HG03139 (cell line): ENCODE results near the gene ANKS1B.
A peak's percentile ranks its signal among the peaks of the same experiment; 100 is the strongest.

Experiments used
- ATAC-seq: cut with Tn5 transposase; IDR thresholded peaks from one replicate; pipeline ENCODE4 v1.9.1; 2021; ENCODE audit not compliant: unreplicated experiment

Gene ANKS1B

GRCh38 chr12:99142651-99143050 is 842.1 kb downstream of the ANKS1B start:
- no peak for ATAC-seq

GRCh38 chr12:99140017-99140720 is 844.6 kb downstream of the ANKS1B start:
- ATAC-seq: no peak

- no peak for ATAC-seq
These were observed 846.3 kb downstream of the ANKS1B start for GRCh38 chr12:99138393-99138792.

GRCh38 chr12:99137124-99137855 is 847.4 kb downstream of the ANKS1B start:
- no peak for ATAC-seq

GRCh38 chr12:99136516-99136915 is 848.2 kb downstream of the ANKS1B start:
- ATAC-seq: no peak

GRCh38 chr12:99135376-99135775 is 849.4 kb downstream of the ANKS1B start:
- ATAC-seq: no peak

GRCh38 chr12:99133401-99133800 is 851.3 kb downstream of the ANKS1B start:
- ATAC-seq: no peak

GRCh38 chr12:99131751-99132199 is 853.0 kb downstream of the ANKS1B start:
- no peak for ATAC-seq

- ATAC-seq: peak; percentile 94
These were observed 853.8 kb downstream of the ANKS1B start for GRCh38 chr12:99130808-99131553.

GRCh38 chr12:99128246-99128802 is 856.4 kb downstream of the ANKS1B start:
- no peak for ATAC-seq

GRCh38 chr12:99122959-99123358 is 861.8 kb downstream of the ANKS1B start:
- no peak for ATAC-seq

- ATAC-seq: no peak
These were observed 862.2 kb downstream of the ANKS1B start for GRCh38 chr12:99122496-99122895.

- ATAC-seq: no peak
These were observed 863.2 kb downstream of the ANKS1B start for GRCh38 chr12:99121546-99121945.

GRCh38 chr12:99119943-99120342 is 864.8 kb downstream of the ANKS1B start:
- no peak for ATAC-seq

GRCh38 chr12:99119449-99119848 is 865.3 kb downstream of the ANKS1B start:
- no peak for ATAC-seq

- ATAC-seq: no peak
These were observed 873.1 kb downstream of the ANKS1B start for GRCh38 chr12:99111600-99111999.

- no peak for ATAC-seq
These were observed 873.9 kb downstream of the ANKS1B start for GRCh38 chr12:99110868-99111267.

GRCh38 chr12:99110212-99110611 is 874.5 kb downstream of the ANKS1B start:
- no peak for ATAC-seq

- ATAC-seq: no peak
These were observed 875.8 kb downstream of the ANKS1B start for GRCh38 chr12:99108924-99109323.

- no peak for ATAC-seq
These were observed 885.0 kb downstream of the ANKS1B start for GRCh38 chr12:99099786-99100185.

GRCh38 chr12:99097171-99097570 is 887.6 kb downstream of the ANKS1B start:
- no peak for ATAC-seq
